HepG2 (cell line): ENCODE results near the gene COA1. TPM values are rescaled to one million over a fixed set of nuclear protein-coding genes. Genes with fewer than 3 reads are reported as not detected.
A peak's percentile ranks its signal among the peaks of the same experiment; 100 is the strongest.

Experiments
- ATAC-seq: fragments of 200-7000 bp; cut with Tn5 transposase; 3 replicates; pipeline ENCODE4 v1.9.1; 2020; ENCODE audit warnings: mild to moderate bottlenecking, moderate library complexity
- BruUV-seq: library from RNA; stranded (reverse); fragments of 400-500 nt; replicated peaks from 2 replicates; lab custom pipeline; 2021; lab: Mats Ljungman, UMichigan
- CTCF ChIA-PET: fragments of 300-600 bp; formaldehyde crosslinking; extraction: SDS; loops from one replicate; lab custom pipeline; 2021; ENCODE audit warnings: low total read pairs, inconsistent platforms, low intra/inter-chr PET ratio; lab: Yijun Ruan, JAX
- POLR2A ChIA-PET: fragments of 350-600 bp; sonication (Branson Sonifier 250); formaldehyde crosslinking; loops from one replicate; lab custom pipeline; 2020; ENCODE audit warnings: antibody characterized with exemption, inconsistent platforms; lab: Yijun Ruan, JAX
- DNase-seq: peaks from one replicate; pipeline ENCODE4 v3.0.0-alpha.2; 2015; ENCODE audit warnings: low spot score
- FAIRE-seq: peaks from 3 replicates; lab custom pipeline; 2011; peaks lifted over from hg19 to GRCh38; lab: Jason Lieb, UNC
- H2AFZ ChIP-seq: one replicate; pipeline ENCODE4 v1.6.1; 2011; ENCODE audit warnings: low read length, inconsistent platforms
- H3K27ac ChIP-seq: fragments of 300-600 bp; 3 replicates; pipeline ENCODE4 v1.8.0; 2011; ENCODE audit warnings: mixed run types, mild to moderate bottlenecking, mixed read lengths, low read length, inconsistent platforms; ENCODE audit not compliant: insufficient read depth; ENCODE audit errors: extremely low read length
- H3K27me3 ChIP-seq, 2 experiments: fragments of 200-600 bp in 1 of 2; 2 replicates in 1 of 2; 3 replicates in 1 of 2; pipeline versions ENCODE4 v1.6.0 to v1.8.0; 2011; ENCODE audit warnings: low read length in 2 of 2, mild to moderate bottlenecking in 2 of 2, moderate library complexity in 2 of 2, inconsistent platforms in 1 of 2; ENCODE audit not compliant: insufficient read depth in 2 of 2, control insufficient read depth in 1 of 2
- H3K36me3 ChIP-seq, 2 experiments: fragments of 200-600 bp in 1 of 2; replicated peaks in 1 of 2; 2 replicates in 1 of 2; 3 replicates in 1 of 2; pipeline versions ENCODE4 v1.5.1 to v1.8.0; 2011; ENCODE audit warnings: low read length in 2 of 2, inconsistent platforms in 1 of 2; ENCODE audit not compliant: insufficient read depth in 2 of 2, control insufficient read depth in 1 of 2
- H3K4me1 ChIP-seq: 2 replicates; pipeline ENCODE4 v1.5.1; 2012; ENCODE audit warnings: low read length, inconsistent platforms; ENCODE audit not compliant: insufficient read depth
- H3K4me2 ChIP-seq: 2 replicates; pipeline ENCODE4 v1.6.0; 2011; ENCODE audit warnings: low read depth, low read length, inconsistent platforms
- H3K4me3 ChIP-seq, 3 experiments: fragments of 200-600 bp in 1 of 3; sonication (generic), shearing (Covaris generic) in 1 of 3; replicated peaks in 1 of 3; 2 replicates each; pipeline ENCODE4 v1.5.1; 2011 to 2016; ENCODE audit warnings: low read length in 3 of 3, inconsistent platforms in 2 of 3, low read depth in 2 of 3, mild to moderate bottlenecking in 2 of 3, control low read depth in 1 of 3, mixed read lengths in 1 of 3; ENCODE audit not compliant: insufficient read depth in 1 of 3
- H3K79me2 ChIP-seq: one replicate; pipeline ENCODE4 v1.6.1; 2011; ENCODE audit warnings: low read length, inconsistent platforms; ENCODE audit not compliant: insufficient read depth
- H3K9ac ChIP-seq: 2 replicates; pipeline ENCODE4 v1.6.0; 2011; ENCODE audit warnings: mild to moderate bottlenecking, low read depth, low read length, inconsistent platforms; ENCODE audit not compliant: insufficient read depth
- H3K9me3 ChIP-seq: 2 replicates; pipeline ENCODE4 v1.5.1; 2012; ENCODE audit warnings: mild to moderate bottlenecking, low read length
- H4K20me1 ChIP-seq: 2 replicates; pipeline ENCODE4 v1.6.0; 2011; ENCODE audit warnings: inconsistent platforms, mild to moderate bottlenecking, low read length, moderate library complexity; ENCODE audit not compliant: insufficient read depth
- KDM1A ChIP-seq: IDR thresholded peaks from 2 replicates; pipeline ENCODE4 v1.6.1; 2016; ENCODE audit warnings: missing compliant biosample characterization
- NFE2 ChIP-seq: sonication (generic); formaldehyde crosslinking; IDR thresholded peaks from 2 replicates; pipeline ENCODE4 v1.4.0; 2020; ENCODE audit warnings: missing genetic modification reagents
- POGK ChIP-seq: sonication (generic); formaldehyde crosslinking; conservative IDR thresholded peaks from 2 replicates; pipeline ENCODE4 v1.8.0; 2022; ENCODE audit warnings: mild to moderate bottlenecking, moderate library complexity, missing genetic modification reagents
- PRDM15 ChIP-seq: sonication (generic); formaldehyde crosslinking; IDR thresholded peaks from 2 replicates; pipeline ENCODE4 v1.4.0; 2020; ENCODE audit warnings: missing genetic modification reagents
- PTBP1 ChIP-seq: fragments of 200-400 bp; formaldehyde crosslinking; IDR thresholded peaks from 2 replicates; pipeline ENCODE4 v1.6.1; 2018; ENCODE audit warnings: low read length, low read depth; ENCODE audit not compliant: poor library complexity, severe bottlenecking
- ZBTB38 ChIP-seq: sonication (generic); formaldehyde crosslinking; IDR thresholded peaks from 2 replicates; pipeline ENCODE4 v1.5.1; 2020; ENCODE audit warnings: mild to moderate bottlenecking, missing genetic modification reagents
- ZNF335 ChIP-seq: sonication (generic); formaldehyde crosslinking; IDR thresholded peaks from 2 replicates; pipeline ENCODE4 v1.4.0; 2020; ENCODE audit warnings: missing genetic modification reagents
- ZSCAN9 ChIP-seq: IDR thresholded peaks from 2 replicates; pipeline ENCODE4 v1.6.1; 2016; ENCODE audit warnings: borderline replicate concordance
- WGBS: methylation state at CpG from one replicate; pipeline ENCODE4 v1.1.6; 2017; ENCODE audit warnings: low lambda C conversion rate; 5-methylcytosine and 5-hydroxymethylcytosine counted together
- in situ Hi-C: cut with HindIII; loops from 2 replicates; pipeline ENCODE4 v1.10.0; 2017; ENCODE audit warnings: low pct_unique_long_range_greater_than_20kb; ENCODE audit not compliant: extremely low pct_ligation_motif_present
- intact Hi-C: fragments of 100-400 bp; cut with micrococcal nuclease; formaldehyde crosslinking; loops from one replicate; pipeline ENCODE4 v1.10.0; 2022; ENCODE audit not compliant: unreplicated experiment
- polyA plus RNA-seq, 8 experiments: library from polyadenylated mRNA; depleted of rRNA in 3 of 8; stranded (reverse) in 7 of 8; unstranded in 1 of 8; fragments of >200 nt; fragmentation: Illumina TruSeq in 4 of 8; extraction: Trizol in 4 of 8; gene quantifications; 2 replicates each; pipeline versions ENCODE4 v1.2.1 to v1.2.3, GENCODE V29; 2011 to 2016; ENCODE audit warnings: low read depth in 4 of 8, missing spikeins in 1 of 8, mixed read lengths in 1 of 8; ENCODE audit not compliant: insufficient read depth in 1 of 8
- total RNA-seq, 5 experiments: library from RNA; depleted of rRNA; stranded (reverse); fragments of >200 nt; fragmentation: Illumina TruSeq; extraction: Trizol; gene quantifications; 2 replicates each; pipeline ENCODE4 v1.2.3, GENCODE V29; 2016; ENCODE audit warnings: low read depth in 1 of 5
- TF ChIP-seq, protein P1 (sequence below): sonication (generic); formaldehyde crosslinking; IDR thresholded peaks from 2 replicates; pipeline ENCODE4 v1.5.0; 2020; ENCODE audit warnings: mild to moderate bottlenecking, missing genetic modification reagents

Gene COA1
- total and polyA plus RNA-seq, 2 of the 13 experiments (the other 11 are each of a cell fraction or from before 2014, with no cell fraction given): 33.2 to 65.7 TPM

DNA sequence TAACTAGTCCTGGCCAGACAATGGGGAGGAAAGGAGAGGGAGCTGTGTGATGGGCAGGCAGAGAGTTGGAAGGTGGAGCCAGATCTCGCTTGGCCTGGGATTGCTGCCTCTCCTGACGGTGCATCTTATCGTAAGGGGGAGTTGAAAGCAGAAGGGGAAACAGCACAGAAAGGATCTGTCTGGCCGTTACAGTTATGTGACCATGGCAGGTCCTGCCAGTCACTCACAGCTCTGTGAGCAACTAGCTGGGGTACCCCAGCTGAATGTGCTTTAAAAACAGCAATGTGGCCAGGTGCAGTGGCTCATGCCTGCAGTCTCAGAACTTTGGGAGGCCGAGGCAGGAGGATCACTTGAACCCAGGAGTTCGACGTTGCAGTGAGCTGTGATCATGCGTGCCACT, 37.2 kb upstream of the COA1 start:
- BruUV-seq: no TSS peak
- Histone ChIP-seq H3K27ac (peak overlapping the region; percentile 38), H3K27me3 (no peaks in the 10 kb centered on the region), H3K36me3 (peaks cover under 1 to 2% of the 10 kb centered on the region in 2 experiments; a peak in 2 of 5 replicates), H2AFZ (no peak overlapping the region), H3K9me3 (no peaks in the 10 kb centered on the region), H3K4me2 (no peak overlapping the region), H3K4me3 (no peak overlapping the region), H3K79me2 (peaks cover 18% of the 10 kb centered on the region), H3K9ac (no peak overlapping the region), H3K4me1 (peaks cover 97% of the 10 kb centered on the region), H4K20me1 (no peaks in the 10 kb centered on the region)
- TF ChIP-seq ZSCAN9: no peak
- TF ChIP-seq POGK: no peak
- TF ChIP-seq KDM1A (CRISPR knock-in tag): no peak
- no peak for TF ChIP-seq ZNF335 (CRISPR knock-in tag)
- TF ChIP-seq, protein P1, sequence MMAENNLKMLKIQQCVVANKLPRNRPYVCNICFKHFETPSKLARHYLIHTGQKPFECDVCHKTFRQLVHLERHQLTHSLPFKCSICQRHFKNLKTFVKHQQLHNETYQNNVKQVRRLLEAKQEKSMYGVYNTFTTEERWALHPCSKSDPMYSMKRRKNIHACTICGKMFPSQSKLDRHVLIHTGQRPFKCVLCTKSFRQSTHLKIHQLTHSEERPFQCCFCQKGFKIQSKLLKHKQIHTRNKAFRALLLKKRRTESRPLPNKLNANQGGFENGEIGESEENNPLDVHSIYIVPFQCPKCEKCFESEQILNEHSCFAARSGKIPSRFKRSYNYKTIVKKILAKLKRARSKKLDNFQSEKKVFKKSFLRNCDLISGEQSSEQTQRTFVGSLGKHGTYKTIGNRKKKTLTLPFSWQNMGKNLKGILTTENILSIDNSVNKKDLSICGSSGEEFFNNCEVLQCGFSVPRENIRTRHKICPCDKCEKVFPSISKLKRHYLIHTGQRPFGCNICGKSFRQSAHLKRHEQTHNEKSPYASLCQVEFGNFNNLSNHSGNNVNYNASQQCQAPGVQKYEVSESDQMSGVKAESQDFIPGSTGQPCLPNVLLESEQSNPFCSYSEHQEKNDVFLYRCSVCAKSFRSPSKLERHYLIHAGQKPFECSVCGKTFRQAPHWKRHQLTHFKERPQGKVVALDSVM (CRISPR knock-in tag): peak; percentile 64; the same call in 1 of the 2 replicates
- TF ChIP-seq PRDM15 (CRISPR knock-in tag): no peak
- TF ChIP-seq NFE2: no peak
- TF ChIP-seq ZBTB38: peak; percentile 49
- no peak for TF ChIP-seq PTBP1
- intact Hi-C loops (no loop called here), in situ Hi-C loops (no loop called here)
- FAIRE-seq: no peak
- ATAC-seq: no peak
- ChIA-PET CTCF (no interaction called here), POLR2A (no interaction called here)
- no peak for DNase-seq
- 84% methylated on average over 8 of the region's 8 CpGs for WGBS
